Raji (cell line): ENCODE results near the gene NPW.

Experiments
- POLR2A ChIP-seq: IDR thresholded peaks from 2 replicates; pipeline ENCODE4 v1.6.1; 2011; ENCODE audit warnings: low read depth, low read length, control low read depth; ENCODE audit not compliant: insufficient read depth

Gene NPW

GRCh38 chr16:2060346-2060745, 40.8 kb downstream of the NPW start:
- TF ChIP-seq POLR2A: no peak

- no peak for TF ChIP-seq POLR2A
These were observed 41.4 kb downstream of the NPW start for GRCh38 chr16:2061023-2061422.

GRCh38 chr16:2061526-2061925, 41.9 kb downstream of the NPW start:
- no peak for TF ChIP-seq POLR2A

- no peak for TF ChIP-seq POLR2A
These were observed 43.2 kb downstream of the NPW start for GRCh38 chr16:2062801-2063200.

- no peak for TF ChIP-seq POLR2A
These were observed 44.3 kb downstream of the NPW start for GRCh38 chr16:2063861-2064260.

GRCh38 chr16:2064368-2064945, 44.9 kb downstream of the NPW start:
- no peak for TF ChIP-seq POLR2A

GRCh38 chr16:2066139-2066538, 46.6 kb downstream of the NPW start:
- TF ChIP-seq POLR2A: no peak
